Measurements from ENCODE around the gene CHRND. TPM values are rescaled to one million over a fixed set of nuclear protein-coding genes. Genes with fewer than 3 reads are reported as not detected.
A peak's percentile ranks its signal among the peaks of the same experiment; 100 is the strongest.

Gene CHRND
- total RNA-seq, 2 experiments from 2014 or later, result not detected

- peaks cover 34% of the 10 kb centered on the region for H3K27me3 Mint-ChIP-seq
- CTCF ChIA-PET, result no interaction called here
- H3K4me3 Mint-ChIP-seq, result peak overlapping the region; percentile 51
These were observed 22.8 kb upstream of the CHRND start for GRCh38 chr2:232502911-232503808.

GRCh38 chr2:232503809-232504323, 22.1 kb upstream of the CHRND start:
- H3K4me1 Mint-ChIP-seq (ENCODE audit: low read depth), result peaks cover 7% of the 10 kb centered on the region
- POLR2A ChIA-PET, result no interaction called here
- DNase-seq, result no peak
- H3K27ac Mint-ChIP-seq, result no peak overlapping the region
- peaks cover 34% of the 10 kb centered on the region for H3K27me3 Mint-ChIP-seq
- H3K4me3 Mint-ChIP-seq, result peak overlapping the region; percentile 36
- CTCF ChIA-PET, result no interaction called here
- no peaks in the 10 kb centered on the region for H3K9me3 Mint-ChIP-seq
- intact Hi-C loops (cut with micrococcal nuclease), result no loop called here
- H3K36me3 Mint-ChIP-seq, result no peaks in the 10 kb centered on the region

More at GRCh38 chr2:232502911-232503808, 22.8 kb upstream of the CHRND start:
- Mint-ChIP-seq H3K27ac (no peak overlapping the region), H3K9me3 (no peaks in the 10 kb centered on the region), H3K36me3 (no peaks in the 10 kb centered on the region), H3K4me1 (ENCODE audit: low read depth) (peaks cover 7% of the 10 kb centered on the region)
- POLR2A ChIA-PET, result no interaction called here
- intact Hi-C loops (cut with micrococcal nuclease), result no loop called here
- DNase-seq, result peak; percentile 61

- intact Hi-C loops (cut with micrococcal nuclease), result no loop called here
- ChIA-PET CTCF (no interaction called here), POLR2A (no interaction called here)
- Mint-ChIP-seq H3K36me3 (no peaks in the 10 kb centered on the region), H3K4me3 (no peak overlapping the region), H3K4me1 (ENCODE audit: low read depth) (peaks cover 7% of the 10 kb centered on the region), H3K27ac (no peak overlapping the region), H3K27me3 (peaks cover 34% of the 10 kb centered on the region), H3K9me3 (no peaks in the 10 kb centered on the region)
- DNase-seq, result no peak
These were observed 21.5 kb upstream of the CHRND start for GRCh38 chr2:232504438-232504837.

GRCh38 chr2:232505856-232506255, 20.1 kb upstream of the CHRND start:
- intact Hi-C loops (cut with micrococcal nuclease), result no loop called here
- Mint-ChIP-seq H3K36me3 (no peaks in the 10 kb centered on the region), H3K27me3 (peaks cover 26% of the 10 kb centered on the region), H3K27ac (no peak overlapping the region), H3K4me3 (no peak overlapping the region), H3K9me3 (no peaks in the 10 kb centered on the region), H3K4me1 (ENCODE audit: low read depth) (peaks cover 7% of the 10 kb centered on the region)
- DNase-seq, result no peak
- ChIA-PET CTCF (interaction anchor here (0.6 kb wide), 1 partner anchor 483 kb away, joined by 3 read pairs; no protein-coding TSS in a partner anchor), POLR2A (no interaction called here)

- Mint-ChIP-seq H3K27ac (no peak overlapping the region), H3K9me3 (no peaks in the 10 kb centered on the region), H3K4me3 (no peak overlapping the region), H3K27me3 (peaks cover 23% of the 10 kb centered on the region), H3K36me3 (no peaks in the 10 kb centered on the region), H3K4me1 (ENCODE audit: low read depth) (peaks cover 7% of the 10 kb centered on the region)
- POLR2A ChIA-PET, result no interaction called here
- DNase-seq, result no peak
- intact Hi-C loops (cut with micrococcal nuclease), result no loop called here
- CTCF ChIA-PET, result interaction anchor here (0.9 kb wide), 1 partner anchor 14 kb away, joined by 3 read pairs; no protein-coding TSS in a partner anchor
These were observed 19.3 kb upstream of the CHRND start for GRCh38 chr2:232506709-232507108.

GRCh38 chr2:232508251-232508650, 17.7 kb upstream of the CHRND start:
- no peak overlapping the region for H3K27ac Mint-ChIP-seq
- no peaks in the 10 kb centered on the region for H3K36me3 Mint-ChIP-seq
- H3K9me3 Mint-ChIP-seq, result no peaks in the 10 kb centered on the region
- peaks cover 3% of the 10 kb centered on the region for H3K4me1 Mint-ChIP-seq (ENCODE audit: low read depth)
- CTCF ChIA-PET, result interaction anchor here (0.7 kb wide), 1 partner anchor 64 kb away, joined by 3 read pairs; no protein-coding TSS in a partner anchor
- POLR2A ChIA-PET, result no interaction called here
- peaks cover 18% of the 10 kb centered on the region for H3K27me3 Mint-ChIP-seq
- DNase-seq, result no peak
- intact Hi-C loops (cut with micrococcal nuclease), result no loop called here
- H3K4me3 Mint-ChIP-seq, result no peak overlapping the region

GRCh38 chr2:232511336-232511890, 14.5 kb upstream of the CHRND start:
- peaks cover 5% of the 10 kb centered on the region for H3K27me3 Mint-ChIP-seq
- no peak for DNase-seq
- POLR2A ChIA-PET, result no interaction called here
- no peak overlapping the region for H3K4me3 Mint-ChIP-seq
- H3K9me3 Mint-ChIP-seq, result no peaks in the 10 kb centered on the region
- intact Hi-C loops (cut with micrococcal nuclease), result no loop called here
- no peaks in the 10 kb centered on the region for H3K4me1 Mint-ChIP-seq (ENCODE audit: low read depth)
- CTCF ChIA-PET, result interaction anchor here (1.8 kb wide), 1 partner anchor 11 kb away, joined by 5 read pairs; no protein-coding TSS in a partner anchor
- no peaks in the 10 kb centered on the region for H3K36me3 Mint-ChIP-seq
- no peak overlapping the region for H3K27ac Mint-ChIP-seq

- H3K4me3 Mint-ChIP-seq, result no peak overlapping the region
- POLR2A ChIA-PET, result no interaction called here
- no peaks in the 10 kb centered on the region for H3K4me1 Mint-ChIP-seq (ENCODE audit: low read depth)
- intact Hi-C loops (cut with micrococcal nuclease), result no loop called here
- H3K27me3 Mint-ChIP-seq, result peaks cover 5% of the 10 kb centered on the region
- H3K27ac Mint-ChIP-seq, result no peak overlapping the region
- H3K9me3 Mint-ChIP-seq, result no peaks in the 10 kb centered on the region
- no peak for DNase-seq
- no peaks in the 10 kb centered on the region for H3K36me3 Mint-ChIP-seq
- CTCF ChIA-PET, result interaction anchor here (1.8 kb wide), 1 partner anchor 10 kb away, joined by 5 read pairs; no protein-coding TSS in a partner anchor
These were observed 13.4 kb upstream of the CHRND start for GRCh38 chr2:232512602-232513001.

- intact Hi-C loops (cut with micrococcal nuclease), result no loop called here
- H3K27me3 Mint-ChIP-seq, result peaks cover 5% of the 10 kb centered on the region
- POLR2A ChIA-PET, result no interaction called here
These were observed 12.6 kb upstream of the CHRND start for GRCh38 chr2:232513353-232513752.

GRCh38 chr2:232515639-232516038, 10.3 kb upstream of the CHRND start:
- peaks cover 11% of the 10 kb centered on the region for H3K27me3 Mint-ChIP-seq
- intact Hi-C loops (cut with micrococcal nuclease), result no loop called here
- CTCF ChIA-PET, result no interaction called here
- H3K9me3 Mint-ChIP-seq, result no peaks in the 10 kb centered on the region
- H3K27ac Mint-ChIP-seq, result no peak overlapping the region
- H3K4me1 Mint-ChIP-seq (ENCODE audit: low read depth), result no peaks in the 10 kb centered on the region
- no peak for DNase-seq
- POLR2A ChIA-PET, result no interaction called here
- no peaks in the 10 kb centered on the region for H3K36me3 Mint-ChIP-seq
- no peak overlapping the region for H3K4me3 Mint-ChIP-seq

More at GRCh38 chr2:232513353-232513752, 12.6 kb upstream of the CHRND start:
- Mint-ChIP-seq H3K27ac (no peak overlapping the region), H3K4me1 (ENCODE audit: low read depth) (no peaks in the 10 kb centered on the region), H3K4me3 (no peak overlapping the region), H3K9me3 (no peaks in the 10 kb centered on the region), H3K36me3 (no peaks in the 10 kb centered on the region)
- DNase-seq, result no peak
- CTCF ChIA-PET, result interaction anchor here (1.8 kb wide), 1 partner anchor 9 kb away, joined by 5 read pairs; no protein-coding TSS in a partner anchor

- intact Hi-C loops (cut with micrococcal nuclease), result no loop called here
- Mint-ChIP-seq H3K4me3 (no peak overlapping the region), H3K27ac (no peak overlapping the region), H3K36me3 (no peaks in the 10 kb centered on the region), H3K9me3 (no peaks in the 10 kb centered on the region), H3K4me1 (ENCODE audit: low read depth) (peaks cover 2% of the 10 kb centered on the region), H3K27me3 (peaks cover 15% of the 10 kb centered on the region)
- ChIA-PET POLR2A (interaction anchor here (0.6 kb wide), 1 partner anchor 172 kb away, joined by 3 read pairs; no protein-coding TSS in a partner anchor), CTCF (no interaction called here)
- DNase-seq, result no peak
These were observed 9.4 kb upstream of the CHRND start for GRCh38 chr2:232516551-232516950.

GRCh38 chr2:232518844-232519243, 7.1 kb upstream of the CHRND start:
- peaks cover 22% of the 10 kb centered on the region for H3K27me3 Mint-ChIP-seq
- no peak overlapping the region for H3K4me3 Mint-ChIP-seq
- no peak overlapping the region for H3K27ac Mint-ChIP-seq
- peaks cover 4% of the 10 kb centered on the region for H3K4me1 Mint-ChIP-seq (ENCODE audit: low read depth)
- POLR2A ChIA-PET, result no interaction called here
- CTCF ChIA-PET, result no interaction called here
- no peaks in the 10 kb centered on the region for H3K9me3 Mint-ChIP-seq
- H3K36me3 Mint-ChIP-seq, result no peaks in the 10 kb centered on the region
- intact Hi-C loops (cut with micrococcal nuclease), result no loop called here
- DNase-seq, result no peak

Data from activated CD4-positive, alpha-beta memory T cell treated with anti-CD3 and anti-CD28 coated beads for 36 hours (primary cell).